ENCODE results near the gene REXO1.

REXO1 gene

DNA sequence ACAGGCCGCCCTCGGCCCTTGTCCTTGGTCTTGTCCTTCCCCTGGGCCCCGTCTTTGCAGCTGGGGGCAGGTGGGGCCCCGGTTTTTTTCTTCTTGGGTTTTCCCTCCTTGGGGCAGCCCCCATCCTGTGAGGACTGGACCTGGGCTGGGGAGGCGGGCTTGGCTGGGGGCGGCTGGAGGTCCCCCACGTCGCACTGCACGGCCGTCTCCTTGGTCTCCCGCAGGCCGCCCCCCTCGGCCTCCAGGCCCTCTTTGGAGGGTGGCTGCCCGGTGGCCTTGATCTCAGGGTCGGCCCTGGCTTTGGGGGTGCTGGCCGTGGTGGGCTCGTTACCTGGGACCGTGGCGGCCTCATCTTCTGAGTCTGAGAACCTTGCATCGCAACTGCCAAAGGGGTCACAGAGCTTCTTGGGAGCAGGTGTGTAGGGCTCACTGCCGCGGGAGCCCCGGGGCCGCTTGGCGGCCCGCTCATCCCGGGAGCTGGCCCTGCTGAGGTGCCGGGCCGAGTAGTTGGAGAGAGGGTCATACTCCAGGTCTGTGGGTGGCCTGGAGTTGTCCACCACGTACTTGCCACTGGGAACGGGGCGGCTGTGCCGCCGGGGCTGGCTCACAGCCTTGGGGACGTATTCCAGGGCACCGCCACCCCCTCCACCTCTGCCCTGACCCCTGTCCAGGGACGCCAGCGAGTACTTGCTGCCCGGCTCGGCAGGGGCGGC lies 20.6 kb downstream of the REXO1 start:
- TF ChIP-seq, protein P1, sequence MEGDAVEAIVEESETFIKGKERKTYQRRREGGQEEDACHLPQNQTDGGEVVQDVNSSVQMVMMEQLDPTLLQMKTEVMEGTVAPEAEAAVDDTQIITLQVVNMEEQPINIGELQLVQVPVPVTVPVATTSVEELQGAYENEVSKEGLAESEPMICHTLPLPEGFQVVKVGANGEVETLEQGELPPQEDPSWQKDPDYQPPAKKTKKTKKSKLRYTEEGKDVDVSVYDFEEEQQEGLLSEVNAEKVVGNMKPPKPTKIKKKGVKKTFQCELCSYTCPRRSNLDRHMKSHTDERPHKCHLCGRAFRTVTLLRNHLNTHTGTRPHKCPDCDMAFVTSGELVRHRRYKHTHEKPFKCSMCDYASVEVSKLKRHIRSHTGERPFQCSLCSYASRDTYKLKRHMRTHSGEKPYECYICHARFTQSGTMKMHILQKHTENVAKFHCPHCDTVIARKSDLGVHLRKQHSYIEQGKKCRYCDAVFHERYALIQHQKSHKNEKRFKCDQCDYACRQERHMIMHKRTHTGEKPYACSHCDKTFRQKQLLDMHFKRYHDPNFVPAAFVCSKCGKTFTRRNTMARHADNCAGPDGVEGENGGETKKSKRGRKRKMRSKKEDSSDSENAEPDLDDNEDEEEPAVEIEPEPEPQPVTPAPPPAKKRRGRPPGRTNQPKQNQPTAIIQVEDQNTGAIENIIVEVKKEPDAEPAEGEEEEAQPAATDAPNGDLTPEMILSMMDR (IDR thresholded peaks at IDR 0.05; ENCODE audit: borderline replicate concordance, control extremely low read depth, extremely low read depth, insufficient read depth, missing control alignments) = no peak
- in situ Hi-C loops (cut with MboI; ENCODE audit: low sequenced_read_pairs, unreplicated experiment) = no loop called here
- DNase-seq (ENCODE audit: low spot score) = no peak

DNA sequence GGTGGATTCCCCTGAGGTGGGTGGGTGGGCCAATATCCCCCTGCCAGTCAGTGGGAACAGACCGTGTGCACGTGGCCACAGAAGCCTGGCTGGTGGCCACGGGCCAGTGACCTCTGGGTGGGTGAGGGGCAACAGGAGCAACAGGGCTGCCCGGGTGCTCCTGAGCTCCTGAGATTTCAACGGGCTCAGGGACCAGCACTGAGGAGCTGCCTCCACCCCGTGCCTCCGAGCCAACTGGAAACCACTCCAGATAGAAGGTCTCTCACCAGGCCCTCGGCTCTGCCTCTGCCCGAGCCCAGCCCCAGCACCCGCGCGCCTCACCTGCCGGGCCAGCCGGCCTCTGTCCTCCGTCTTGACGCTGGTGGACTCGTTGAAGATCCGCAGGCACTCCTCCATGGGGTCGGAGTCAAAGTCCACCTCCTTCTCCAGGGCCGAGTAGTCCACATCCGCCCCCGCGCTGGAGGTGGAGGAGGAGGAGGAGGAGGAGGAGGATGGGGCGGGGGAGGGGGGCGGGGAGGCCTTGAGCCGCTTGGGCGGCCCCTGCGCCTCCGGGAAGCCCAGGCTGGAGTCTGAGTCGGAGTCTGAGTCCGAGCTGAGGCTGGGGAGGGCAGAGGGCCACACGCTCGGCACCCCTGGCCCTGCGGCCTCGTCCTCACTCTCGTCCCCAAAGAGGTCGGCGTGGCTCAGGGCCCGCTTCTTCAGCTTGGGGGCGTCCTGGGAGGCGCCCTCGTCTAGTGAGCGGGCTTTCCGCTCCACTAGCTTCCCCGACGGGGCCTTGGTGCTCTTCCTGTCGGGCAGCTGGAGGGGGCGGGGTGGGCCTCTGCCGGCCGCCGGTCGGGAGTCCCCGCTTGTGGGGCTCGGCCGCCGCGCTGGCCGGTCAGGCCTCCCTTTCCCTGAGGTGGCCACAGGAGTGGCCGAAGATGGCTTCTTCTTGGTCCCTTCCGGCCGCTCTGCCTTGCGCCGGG lies 21.4 kb downstream of the REXO1 start:
- TF ChIP-seq, protein P1 (IDR thresholded peaks at IDR 0.05; ENCODE audit: borderline replicate concordance, control extremely low read depth, extremely low read depth, insufficient read depth, missing control alignments) = no peak
- in situ Hi-C loops (cut with MboI; ENCODE audit: low sequenced_read_pairs, unreplicated experiment) = no loop called here
- DNase-seq (ENCODE audit: low spot score) = no peak

DNA sequence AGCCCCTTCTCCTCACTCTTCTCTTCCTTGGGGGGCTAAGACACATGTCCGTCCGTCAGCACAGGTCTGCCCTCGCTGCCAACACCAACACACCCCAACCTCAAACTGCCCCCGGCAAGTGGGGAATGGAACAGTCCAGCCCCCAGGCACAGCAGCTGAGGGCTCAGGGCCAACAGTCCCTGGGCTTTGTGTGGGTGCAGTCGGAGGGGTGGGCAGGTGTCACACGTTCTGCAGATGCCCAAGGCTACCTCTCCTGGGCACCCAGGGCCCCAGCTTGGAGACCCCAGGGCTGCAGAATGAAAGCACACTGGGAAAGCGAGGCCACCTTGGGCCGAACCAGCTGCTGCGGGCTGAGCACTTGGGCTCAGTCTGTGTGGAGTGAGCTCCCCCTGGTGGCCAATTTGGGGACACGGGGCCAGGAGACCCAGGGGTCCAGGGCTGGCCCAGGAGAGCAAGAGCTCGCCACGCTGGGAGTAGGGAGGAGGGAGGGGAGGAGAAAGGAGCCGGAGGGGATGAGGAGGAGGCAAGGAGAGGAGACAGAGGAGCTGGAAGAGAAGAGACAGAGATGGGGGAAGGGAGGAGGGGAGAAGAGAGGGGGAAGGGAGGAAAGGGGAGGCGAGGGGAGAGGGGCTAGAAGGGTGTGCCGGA lies 22.2 kb downstream of the REXO1 start:
- DNase-seq (ENCODE audit: low spot score) = peak; percentile 94
- in situ Hi-C loops (cut with MboI; ENCODE audit: low sequenced_read_pairs, unreplicated experiment) = no loop called here
- TF ChIP-seq, protein P1 (IDR thresholded peaks at IDR 0.05; ENCODE audit: borderline replicate concordance, control extremely low read depth, extremely low read depth, insufficient read depth, missing control alignments) = peak; percentile 94

DNA sequence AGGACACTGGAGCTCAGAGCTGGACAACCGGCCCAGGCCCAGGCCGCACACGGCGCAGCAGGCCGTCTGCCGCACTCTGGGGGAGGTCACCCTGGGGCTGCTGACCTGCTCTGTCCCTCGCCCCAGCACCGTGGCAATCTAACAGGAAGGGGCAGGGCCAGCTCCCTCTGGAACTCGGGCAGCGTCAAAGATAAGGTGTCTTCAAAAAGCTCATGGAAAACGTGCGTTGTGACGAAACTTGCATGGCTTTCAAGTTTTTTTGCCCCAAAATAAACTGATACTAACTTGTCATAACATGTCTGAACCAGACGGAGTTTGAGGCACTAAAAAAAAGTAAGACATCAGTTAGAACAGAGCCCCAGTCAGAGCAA lies 24.0 kb downstream of the REXO1 start:
- DNase-seq (ENCODE audit: low spot score) = no peak
- in situ Hi-C loops (cut with MboI; ENCODE audit: low sequenced_read_pairs, unreplicated experiment) = no loop called here
- TF ChIP-seq, protein P1 (IDR thresholded peaks at IDR 0.05; ENCODE audit: borderline replicate concordance, control extremely low read depth, extremely low read depth, insufficient read depth, missing control alignments) = no peak

DNA sequence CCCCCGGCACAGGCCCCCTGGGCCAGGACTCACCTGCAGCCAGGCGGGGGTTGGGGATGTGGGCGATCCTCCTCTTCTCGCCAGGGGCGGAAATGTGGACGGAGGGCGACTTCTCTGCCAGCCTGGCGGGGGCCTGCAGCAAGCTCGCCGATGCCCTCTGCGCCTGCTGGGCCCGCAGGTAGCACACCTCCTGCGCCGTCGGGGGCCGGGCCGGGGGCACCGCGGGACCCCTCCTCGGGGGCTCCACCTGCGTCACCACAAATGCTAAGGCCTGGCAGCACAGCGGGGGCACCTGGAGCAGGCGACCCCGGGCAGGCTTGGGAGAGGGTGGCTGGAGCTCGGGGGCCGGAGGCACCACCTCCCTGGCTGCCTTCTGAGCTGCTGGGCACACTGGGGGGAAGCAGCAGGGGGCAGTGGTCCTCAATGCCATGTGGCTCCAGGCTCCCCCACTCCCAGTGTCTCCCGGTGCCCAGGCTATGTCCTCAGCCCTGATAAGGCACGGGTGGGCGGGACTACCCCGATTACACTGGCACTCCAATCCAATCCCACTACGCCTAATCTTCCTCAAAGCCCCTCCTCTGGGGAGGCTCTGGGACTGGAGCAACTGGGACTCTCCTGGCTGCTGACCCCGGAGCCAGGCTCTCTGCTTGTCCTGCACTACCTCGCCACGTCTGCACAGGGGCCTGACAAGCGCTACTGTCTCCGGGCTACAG lies 24.6 kb downstream of the REXO1 start:
- no peak for DNase-seq (ENCODE audit: low spot score)
- in situ Hi-C loops (cut with MboI; ENCODE audit: low sequenced_read_pairs, unreplicated experiment) = no loop called here
- TF ChIP-seq, protein P1 (IDR thresholded peaks at IDR 0.05; ENCODE audit: borderline replicate concordance, control extremely low read depth, extremely low read depth, insufficient read depth, missing control alignments) = no peak

DNA sequence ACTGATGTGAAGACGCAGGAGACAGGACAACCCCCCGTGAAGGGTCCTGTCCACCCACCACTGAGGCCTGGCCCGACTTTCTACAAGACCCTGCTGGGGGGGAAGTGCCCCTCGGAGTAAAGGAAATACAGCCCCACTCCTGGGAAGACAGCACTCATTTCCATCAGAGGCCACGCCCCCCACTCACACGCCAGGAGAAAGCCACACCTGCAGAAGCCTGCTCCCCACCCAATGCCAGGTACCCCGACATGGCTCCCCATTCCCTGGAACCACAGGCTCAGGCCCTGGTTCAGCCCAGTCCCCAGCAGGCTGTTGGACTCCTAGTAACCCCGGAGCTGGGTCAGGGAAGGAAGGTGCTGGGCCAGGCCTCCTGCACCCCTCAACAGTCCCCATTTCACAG lies 25.3 kb downstream of the REXO1 start:
- TF ChIP-seq, protein P1 (IDR thresholded peaks at IDR 0.05; ENCODE audit: borderline replicate concordance, control extremely low read depth, extremely low read depth, insufficient read depth, missing control alignments) = no peak
- DNase-seq (ENCODE audit: low spot score) = no peak
- in situ Hi-C loops (cut with MboI; ENCODE audit: low sequenced_read_pairs, unreplicated experiment) = no loop called here
